ENCODE measurements around the gene MECR. TPM values are rescaled to one million over a fixed set of nuclear protein-coding genes. Genes with fewer than 3 reads are reported as not detected.
"Not testable (repeated sequence)": the region's sequence is repeated elsewhere in the genome, so short reads cannot be mapped to it uniquely, and the experiment has no call there.

Gene MECR
- total RNA-seq, 1 donor from 2014 or later = 15.2 TPM

- Mint-ChIP-seq H3K4me1 (ENCODE audit: low read depth) (peaks cover 24% of the 10 kb centered on the region), H3K27ac (ENCODE audit: unreplicated experiment) (no peak overlapping the region), H3K36me3 (ENCODE audit: low read depth) (no peaks in the 10 kb centered on the region), H3K27me3 (ENCODE audit: low read depth) (peaks cover 3% of the 10 kb centered on the region), H3K9me3 (ENCODE audit: low read depth) (no peaks in the 10 kb centered on the region), H3K4me3 (ENCODE audit: unreplicated experiment) (peak overlapping the region; percentile 72)
- peak; percentile 94 for DNase-seq (ENCODE audit: low spot score)
- no peak for TF ChIP-seq CTCF (IDR thresholded peaks at IDR 0.05)
These were observed 7.3 kb upstream of the MECR start for GRCh38 chr1:29237852-29238619.

- peak; percentile 79 for DNase-seq (ENCODE audit: low spot score)
- TF ChIP-seq CTCF (IDR thresholded peaks at IDR 0.05) = no peak
- peaks cover 24% of the 10 kb centered on the region for H3K4me1 Mint-ChIP-seq (ENCODE audit: low read depth)
- no peaks in the 10 kb centered on the region for H3K9me3 Mint-ChIP-seq (ENCODE audit: low read depth)
- peak overlapping the region; percentile 33 for H3K27ac Mint-ChIP-seq (ENCODE audit: unreplicated experiment)
- no peaks in the 10 kb centered on the region for H3K36me3 Mint-ChIP-seq (ENCODE audit: low read depth)
- H3K4me3 Mint-ChIP-seq (ENCODE audit: unreplicated experiment) = peak overlapping the region; percentile 76
- peaks cover 3% of the 10 kb centered on the region for H3K27me3 Mint-ChIP-seq (ENCODE audit: low read depth)
These were observed 6.5 kb upstream of the MECR start for GRCh38 chr1:29237129-29237821.

GRCh38 chr1:29236712-29237128, 6.0 kb upstream of the MECR start:
- Mint-ChIP-seq H3K27ac (ENCODE audit: unreplicated experiment) (peak overlapping the region; percentile 33), H3K27me3 (ENCODE audit: low read depth) (peaks cover 3% of the 10 kb centered on the region), H3K9me3 (ENCODE audit: low read depth) (no peaks in the 10 kb centered on the region), H3K4me3 (ENCODE audit: unreplicated experiment) (peak overlapping the region; percentile 76), H3K36me3 (ENCODE audit: low read depth) (no peaks in the 10 kb centered on the region), H3K4me1 (ENCODE audit: low read depth) (peaks cover 24% of the 10 kb centered on the region)
- TF ChIP-seq CTCF (IDR thresholded peaks at IDR 0.05) = no peak
- peak; percentile 68 for DNase-seq (ENCODE audit: low spot score)

- peaks cover 3% of the 10 kb centered on the region for H3K27me3 Mint-ChIP-seq (ENCODE audit: low read depth)
- TF ChIP-seq CTCF (IDR thresholded peaks at IDR 0.05) = peak; percentile 83
- peak within 1 kb of the TSS; percentile 33 for H3K27ac Mint-ChIP-seq (ENCODE audit: unreplicated experiment)
- H3K4me1 Mint-ChIP-seq (ENCODE audit: low read depth) = peaks cover 27% of the 10 kb centered on the region
- peak; percentile 88 for DNase-seq (ENCODE audit: low spot score)
- peak within 1 kb of the TSS; percentile 76 for H3K4me3 Mint-ChIP-seq (ENCODE audit: unreplicated experiment)
- H3K9me3 Mint-ChIP-seq (ENCODE audit: low read depth) = no peaks in the 10 kb centered on the region
- no peaks in the 10 kb centered on the region for H3K36me3 Mint-ChIP-seq (ENCODE audit: low read depth)
These were observed 5.4 kb upstream of the MECR start, which contains the start of gene PTPRU for GRCh38 chr1:29235955-29236711. TSS of gene PTPRU (plus strand) at chr1:29236522. CDS start at chr1:29236645, 123 bp downstream.

- H3K27me3 Mint-ChIP-seq (ENCODE audit: low read depth) = not testable (repeated sequence)
These were observed 4.1 kb upstream of the MECR start for GRCh38 chr1:29234881-29235280.

More at GRCh38 chr1:29234881-29235280, 4.1 kb upstream of the MECR start:
- not testable (repeated sequence) for H3K27ac Mint-ChIP-seq (ENCODE audit: unreplicated experiment); H3K36me3 Mint-ChIP-seq (ENCODE audit: low read depth); DNase-seq (ENCODE audit: low spot score); H3K9me3 Mint-ChIP-seq (ENCODE audit: low read depth); H3K4me3 Mint-ChIP-seq (ENCODE audit: unreplicated experiment)
- peaks cover 40% of the 10 kb centered on the region for H3K4me1 Mint-ChIP-seq (ENCODE audit: low read depth)

Measured in chondrocyte (in vitro differentiated cells).